HepG2 (cell line): ENCODE data around the gene B3GALNT2. TPM values are rescaled to one million over a fixed set of nuclear protein-coding genes. Genes with fewer than 3 reads are reported as not detected.
A peak's percentile ranks its signal among the peaks of the same experiment; 100 is the strongest.

Experiments used
- ATAC-seq: fragments of 200-7000 bp; cut with Tn5 transposase; 3 replicates; pipeline ENCODE4 v1.9.1; 2020; ENCODE audit warnings: mild to moderate bottlenecking, moderate library complexity
- BruUV-seq: library from RNA; stranded (reverse); fragments of 400-500 nt; replicated peaks from 2 replicates; lab custom pipeline; 2021; lab: Mats Ljungman, UMichigan
- CTCF ChIA-PET: fragments of 300-600 bp; formaldehyde crosslinking; extraction: SDS; loops from one replicate; lab custom pipeline; 2021; ENCODE audit warnings: low total read pairs, inconsistent platforms, low intra/inter-chr PET ratio; lab: Yijun Ruan, JAX
- POLR2A ChIA-PET: fragments of 350-600 bp; sonication (Branson Sonifier 250); formaldehyde crosslinking; loops from one replicate; lab custom pipeline; 2020; ENCODE audit warnings: antibody characterized with exemption, inconsistent platforms; lab: Yijun Ruan, JAX
- DNase-seq: peaks from one replicate; pipeline ENCODE4 v3.0.0-alpha.2; 2015; ENCODE audit warnings: low spot score
- FAIRE-seq: peaks from 3 replicates; lab custom pipeline; 2011; peaks lifted over from hg19 to GRCh38; lab: Jason Lieb, UNC
- H2AFZ ChIP-seq: one replicate; pipeline ENCODE4 v1.6.1; 2011; ENCODE audit warnings: low read length, inconsistent platforms
- H3K27ac ChIP-seq: fragments of 300-600 bp; 3 replicates; pipeline ENCODE4 v1.8.0; 2011; ENCODE audit warnings: mixed run types, mild to moderate bottlenecking, mixed read lengths, low read length, inconsistent platforms; ENCODE audit not compliant: insufficient read depth; ENCODE audit errors: extremely low read length
- H3K27me3 ChIP-seq, 2 experiments: fragments of 200-600 bp in 1 of 2; 2 replicates in 1 of 2; 3 replicates in 1 of 2; pipeline versions ENCODE4 v1.6.0 to v1.8.0; 2011; ENCODE audit warnings: low read length in 2 of 2, mild to moderate bottlenecking in 2 of 2, moderate library complexity in 2 of 2, inconsistent platforms in 1 of 2; ENCODE audit not compliant: insufficient read depth in 2 of 2, control insufficient read depth in 1 of 2
- H3K36me3 ChIP-seq, 2 experiments: fragments of 200-600 bp in 1 of 2; replicated peaks in 1 of 2; 2 replicates in 1 of 2; 3 replicates in 1 of 2; pipeline versions ENCODE4 v1.5.1 to v1.8.0; 2011; ENCODE audit warnings: low read length in 2 of 2, inconsistent platforms in 1 of 2; ENCODE audit not compliant: insufficient read depth in 2 of 2, control insufficient read depth in 1 of 2
- H3K4me1 ChIP-seq: 2 replicates; pipeline ENCODE4 v1.5.1; 2012; ENCODE audit warnings: low read length, inconsistent platforms; ENCODE audit not compliant: insufficient read depth
- H3K4me2 ChIP-seq: 2 replicates; pipeline ENCODE4 v1.6.0; 2011; ENCODE audit warnings: low read depth, low read length, inconsistent platforms
- H3K4me3 ChIP-seq, 3 experiments: fragments of 200-600 bp in 1 of 3; sonication (generic), shearing (Covaris generic) in 1 of 3; replicated peaks in 1 of 3; 2 replicates each; pipeline ENCODE4 v1.5.1; 2011 to 2016; ENCODE audit warnings: low read length in 3 of 3, inconsistent platforms in 2 of 3, low read depth in 2 of 3, mild to moderate bottlenecking in 2 of 3, control low read depth in 1 of 3, mixed read lengths in 1 of 3; ENCODE audit not compliant: insufficient read depth in 1 of 3
- H3K79me2 ChIP-seq: one replicate; pipeline ENCODE4 v1.6.1; 2011; ENCODE audit warnings: low read length, inconsistent platforms; ENCODE audit not compliant: insufficient read depth
- H3K9ac ChIP-seq: 2 replicates; pipeline ENCODE4 v1.6.0; 2011; ENCODE audit warnings: mild to moderate bottlenecking, low read depth, low read length, inconsistent platforms; ENCODE audit not compliant: insufficient read depth
- H3K9me3 ChIP-seq: 2 replicates; pipeline ENCODE4 v1.5.1; 2012; ENCODE audit warnings: mild to moderate bottlenecking, low read length
- H4K20me1 ChIP-seq: 2 replicates; pipeline ENCODE4 v1.6.0; 2011; ENCODE audit warnings: inconsistent platforms, mild to moderate bottlenecking, low read length, moderate library complexity; ENCODE audit not compliant: insufficient read depth
- CBX2 ChIP-seq, 2 experiments: fragments of 200-600 bp in 1 of 2; sonication (generic); formaldehyde crosslinking in 1 of 2; IDR thresholded peaks; 2 replicates each; pipeline versions ENCODE4 v1.7.0 to v1.8.1; 2018 to 2022; ENCODE audit warnings: low read depth in 2 of 2, low read length in 1 of 2, mild to moderate bottlenecking in 1 of 2, missing genetic modification reagents in 1 of 2
- MAFK ChIP-seq, 2 experiments: IDR thresholded peaks in 1 of 2; conservative IDR thresholded peaks in 1 of 2; 2 replicates each; pipeline ENCODE4 v1.6.1; 2011; ENCODE audit warnings: improper control_type of control experiment in 2 of 2, low read length in 2 of 2
- PRDM4 ChIP-seq: sonication (generic); formaldehyde crosslinking; IDR thresholded peaks from 2 replicates; pipeline ENCODE4 v1.9.0; 2021; ENCODE audit warnings: missing genetic modification reagents, borderline replicate concordance
- SIN3A ChIP-seq: IDR thresholded peaks from 2 replicates; pipeline ENCODE4 v1.6.1; 2011; ENCODE audit warnings: low read depth, mild to moderate bottlenecking, control low read depth, low read length, borderline replicate concordance
- TEAD2 ChIP-seq: sonication (generic); formaldehyde crosslinking; IDR thresholded peaks from 2 replicates; pipeline ENCODE4 v1.9.0; 2021; ENCODE audit warnings: missing genetic modification reagents
- ZC3H13 ChIP-seq: sonication (generic); formaldehyde crosslinking; IDR thresholded peaks from 2 replicates; pipeline ENCODE4 v1.8.1; 2023; ENCODE audit warnings: mild to moderate bottlenecking, missing genetic modification reagents, moderate library complexity
- WGBS: methylation state at CpG from one replicate; pipeline ENCODE4 v1.1.6; 2017; ENCODE audit warnings: low lambda C conversion rate; 5-methylcytosine and 5-hydroxymethylcytosine counted together
- in situ Hi-C: cut with HindIII; loops from 2 replicates; pipeline ENCODE4 v1.10.0; 2017; ENCODE audit warnings: low pct_unique_long_range_greater_than_20kb; ENCODE audit not compliant: extremely low pct_ligation_motif_present
- intact Hi-C: fragments of 100-400 bp; cut with micrococcal nuclease; formaldehyde crosslinking; loops from one replicate; pipeline ENCODE4 v1.10.0; 2022; ENCODE audit not compliant: unreplicated experiment
- polyA plus RNA-seq, 8 experiments: library from polyadenylated mRNA; depleted of rRNA in 3 of 8; stranded (reverse) in 7 of 8; unstranded in 1 of 8; fragments of >200 nt; fragmentation: Illumina TruSeq in 4 of 8; extraction: Trizol in 4 of 8; gene quantifications; 2 replicates each; pipeline versions ENCODE4 v1.2.1 to v1.2.3, GENCODE V29; 2011 to 2016; ENCODE audit warnings: low read depth in 4 of 8, missing spikeins in 1 of 8, mixed read lengths in 1 of 8; ENCODE audit not compliant: insufficient read depth in 1 of 8
- total RNA-seq, 5 experiments: library from RNA; depleted of rRNA; stranded (reverse); fragments of >200 nt; fragmentation: Illumina TruSeq; extraction: Trizol; gene quantifications; 2 replicates each; pipeline ENCODE4 v1.2.3, GENCODE V29; 2016; ENCODE audit warnings: low read depth in 1 of 5

B3GALNT2 gene
- total and polyA plus RNA-seq, 2 of the 13 experiments (the other 11 are each of a cell fraction or from before 2014, with no cell fraction given): 16.5 to 28.9 TPM

GRCh38 chr1:235507623-235508022, 3.4 kb upstream of the B3GALNT2 start:
- ChIA-PET CTCF (no interaction called here), POLR2A (no interaction called here)
- Histone ChIP-seq H3K4me3 (no peak overlapping the region), H3K79me2 (peaks cover 11% of the 10 kb centered on the region), H3K4me1 (peaks cover 23% of the 10 kb centered on the region), H3K27ac (no peak overlapping the region), H2AFZ (no peak overlapping the region), H4K20me1 (no peaks in the 10 kb centered on the region), H3K4me2 (no peak overlapping the region), H3K36me3 (no peaks in the 10 kb centered on the region), H3K27me3 (no peaks in the 10 kb centered on the region; a peak in 1 of 5 replicates), H3K9ac (no peak overlapping the region), H3K9me3 (no peaks in the 10 kb centered on the region)
- DNase-seq (no peak), FAIRE-seq (no peak), ATAC-seq (no peak)
- WGBS: 17% methylated on average over 3 of the region's 3 CpGs
- no TSS peak for BruUV-seq
- intact Hi-C loops (loop anchor here (5.0 kb wide), 1 partner anchor 145 kb away; no protein-coding TSS in a partner anchor), in situ Hi-C loops (no loop called here)
- TF ChIP-seq SIN3A (no peak), ZC3H13 (CRISPR knock-in tag) (no peak), MAFK (conservative IDR thresholded peaks at IDR 0.05 in 1 of 2, IDR thresholded peaks at IDR 0.05 in 1 of 2; ENCODE audit: low read length in 2 of 2) (peak in 1 of 2 experiments; percentile 8; a peak in 1 of 4 replicates), CBX2 (IDR thresholded peaks at IDR 0.05; ENCODE audit: low read depth, low read length) (no peak), CBX2 (CRISPR knock-in tag; IDR thresholded peaks at IDR 0.05; ENCODE audit: low read depth) (no peak), TEAD2 (CRISPR knock-in tag) (no peak), PRDM4 (CRISPR knock-in tag) (no peak)
